ENCODE data around the gene PLEK. TPM values are rescaled to one million over a fixed set of nuclear protein-coding genes. Genes with fewer than 3 reads are reported as not detected.

The PLEK gene
- total RNA-seq, 4 donors from 2014 or later: 3.0 to 5.2 (median 4.6) TPM; not detected in 1

GRCh38 chr2:68428126-68428525, 63.0 kb downstream of the PLEK start:
- Histone ChIP-seq H3K4me3 (no peak overlapping the region), H3K27me3 (no peaks in the 10 kb centered on the region), H3K4me1 (peaks cover 0 to 22% (median 7%) of the 10 kb centered on the region in 4 donors), H3K36me3 (no peaks in the 10 kb centered on the region), H3K27ac (no peak overlapping the region), H3K9me3 (no peaks in the 10 kb centered on the region)
- WGBS, 2 donors (ENCODE audit: low coverage in 1 of 2): 47 to 70% methylated on average over 4 of the region's 4 CpGs
- TF ChIP-seq POLR2A (IDR thresholded peaks at IDR 0.05) (no peak), EP300 (IDR thresholded peaks at IDR 0.05; ENCODE audit: low read depth) (no peak), POLR2AphosphoS5 (IDR thresholded peaks at IDR 0.05) (no peak)
- TF ChIP-seq, protein P1, sequence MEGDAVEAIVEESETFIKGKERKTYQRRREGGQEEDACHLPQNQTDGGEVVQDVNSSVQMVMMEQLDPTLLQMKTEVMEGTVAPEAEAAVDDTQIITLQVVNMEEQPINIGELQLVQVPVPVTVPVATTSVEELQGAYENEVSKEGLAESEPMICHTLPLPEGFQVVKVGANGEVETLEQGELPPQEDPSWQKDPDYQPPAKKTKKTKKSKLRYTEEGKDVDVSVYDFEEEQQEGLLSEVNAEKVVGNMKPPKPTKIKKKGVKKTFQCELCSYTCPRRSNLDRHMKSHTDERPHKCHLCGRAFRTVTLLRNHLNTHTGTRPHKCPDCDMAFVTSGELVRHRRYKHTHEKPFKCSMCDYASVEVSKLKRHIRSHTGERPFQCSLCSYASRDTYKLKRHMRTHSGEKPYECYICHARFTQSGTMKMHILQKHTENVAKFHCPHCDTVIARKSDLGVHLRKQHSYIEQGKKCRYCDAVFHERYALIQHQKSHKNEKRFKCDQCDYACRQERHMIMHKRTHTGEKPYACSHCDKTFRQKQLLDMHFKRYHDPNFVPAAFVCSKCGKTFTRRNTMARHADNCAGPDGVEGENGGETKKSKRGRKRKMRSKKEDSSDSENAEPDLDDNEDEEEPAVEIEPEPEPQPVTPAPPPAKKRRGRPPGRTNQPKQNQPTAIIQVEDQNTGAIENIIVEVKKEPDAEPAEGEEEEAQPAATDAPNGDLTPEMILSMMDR (IDR thresholded peaks at IDR 0.05): no peak
- DNase-seq: no peak
- in situ Hi-C loops (cut with MboI; ENCODE audit: low pct_ligation_motif_present in 1 of 4, low pct_unique_long_range_greater_than_20kb in 1 of 4, low sequenced_read_pairs in 3 of 4) (loop anchor here in 2 of 4 donors (25.0 kb wide), 3 partner anchors 241 to 316 kb away; partner anchors contain the start of gene PNO1 (in 1 of the 2)), intact Hi-C loops (cut with DNase I; ENCODE audit: low total_unique reads) (no loop called here)

DNA sequence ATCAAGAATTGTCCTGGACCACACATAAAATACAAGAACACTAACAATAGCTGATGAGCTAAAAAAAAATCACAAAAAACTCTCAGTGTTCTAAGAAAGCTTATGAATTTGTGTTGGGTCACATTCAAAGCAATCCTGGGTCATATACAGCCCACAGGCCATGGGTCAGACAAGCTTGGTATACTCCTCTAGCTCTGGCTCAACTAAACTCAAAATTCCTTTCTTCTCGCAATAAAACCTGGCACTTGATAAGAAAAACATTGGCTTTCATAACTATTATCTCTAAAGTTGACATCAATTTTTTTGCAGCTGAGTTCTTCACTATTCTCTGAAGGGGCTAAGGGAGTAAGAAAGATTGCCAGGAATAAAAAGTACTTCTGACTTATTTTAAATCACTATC, 63.7 kb downstream of the PLEK start:
- H3K27ac ChIP-seq: no peak overlapping the region
- DNase-seq: no peak
- no peaks in the 10 kb centered on the region for H3K27me3 ChIP-seq
- 86 to 88% methylated on average over 1 of the region's 1 CpG for WGBS, 2 donors (ENCODE audit: low coverage in 1 of 2)
- no peaks in the 10 kb centered on the region for H3K9me3 ChIP-seq
- H3K36me3 ChIP-seq: no peaks in the 10 kb centered on the region
- H3K4me1 ChIP-seq: peaks cover 0 to 22% (median 7%) of the 10 kb centered on the region in 4 donors
- in situ Hi-C loops (cut with MboI; ENCODE audit: low pct_ligation_motif_present in 1 of 4, low pct_unique_long_range_greater_than_20kb in 1 of 4, low sequenced_read_pairs in 3 of 4): loop anchor here in 2 of 4 donors (25.0 kb wide), 3 partner anchors 241 to 316 kb away; partner anchors contain the start of gene PNO1 (in 1 of the 2)
- intact Hi-C loops (cut with DNase I; ENCODE audit: low total_unique reads): no loop called here
- TF ChIP-seq, protein P1 (IDR thresholded peaks at IDR 0.05): no peak
- TF ChIP-seq POLR2A (IDR thresholded peaks at IDR 0.05): no peak
- H3K4me3 ChIP-seq: no peak overlapping the region

GRCh38 chr2:68429311-68429826, 64.3 kb downstream of the PLEK start:
- Histone ChIP-seq H3K4me3 (no peak overlapping the region), H3K4me1 (peaks cover 0 to 22% (median 7%) of the 10 kb centered on the region in 4 donors), H3K9me3 (no peaks in the 10 kb centered on the region), H3K27ac (no peak overlapping the region), H3K36me3 (no peaks in the 10 kb centered on the region), H3K27me3 (no peaks in the 10 kb centered on the region)
- DNase-seq: no peak
- in situ Hi-C loops (cut with MboI; ENCODE audit: low pct_ligation_motif_present in 1 of 4, low pct_unique_long_range_greater_than_20kb in 1 of 4, low sequenced_read_pairs in 3 of 4) (loop anchor here in 2 of 4 donors (25.0 kb wide), 3 partner anchors 242 to 317 kb away; partner anchors contain the start of gene PNO1 (in 1 of the 2)), intact Hi-C loops (cut with DNase I; ENCODE audit: low total_unique reads) (no loop called here)
- WGBS, 2 donors (ENCODE audit: low coverage in 1 of 2): 91% methylated on average over 7 of the region's 7 CpGs; no CpG with 5 or more reads in 1 of the 2 donors
- TF ChIP-seq EP300 (IDR thresholded peaks at IDR 0.05; ENCODE audit: low read depth) (no peak), POLR2A (IDR thresholded peaks at IDR 0.05) (no peak), POLR2AphosphoS5 (IDR thresholded peaks at IDR 0.05) (no peak)
- TF ChIP-seq, protein P1 (IDR thresholded peaks at IDR 0.05): no peak

DNA sequence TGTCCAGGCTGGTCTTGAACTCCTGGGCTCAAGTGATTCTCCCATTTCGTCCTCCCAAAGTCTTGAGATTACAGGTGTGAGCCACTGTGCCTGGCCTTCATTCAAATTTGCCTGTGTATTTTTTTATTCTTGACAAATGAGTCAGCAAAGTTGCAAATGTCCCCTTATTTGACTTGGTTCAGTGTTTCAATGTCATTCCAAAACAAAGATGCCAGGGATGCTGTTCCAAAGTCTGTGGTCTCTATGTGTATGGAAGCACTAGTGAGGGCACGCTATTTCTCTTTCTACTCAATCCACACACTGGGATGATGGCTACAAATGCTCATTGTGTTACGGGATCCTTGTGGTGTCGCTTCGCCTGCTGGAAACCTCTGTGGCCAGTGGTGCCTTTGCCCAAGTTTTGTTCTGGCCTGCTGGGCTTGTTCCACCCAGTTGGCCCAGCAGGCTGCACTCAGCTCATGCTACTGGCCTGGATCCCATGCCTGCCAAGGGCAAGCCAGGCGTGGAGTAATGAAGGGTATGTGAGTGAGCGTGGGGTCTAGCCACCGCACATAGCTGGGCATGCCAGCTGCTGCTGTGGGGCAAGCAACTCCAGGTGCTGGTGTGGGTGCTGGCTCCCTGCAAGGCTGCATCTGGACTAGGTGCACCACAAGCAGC, 66.4 kb downstream of the PLEK start:
- no peaks in the 10 kb centered on the region for H3K9me3 ChIP-seq
- no peak overlapping the region for H3K4me3 ChIP-seq
- no peak overlapping the region for H3K27ac ChIP-seq
- H3K36me3 ChIP-seq: no peaks in the 10 kb centered on the region
- peaks cover 0 to 29% (median 7%) of the 10 kb centered on the region in 4 donors for H3K4me1 ChIP-seq
- TF ChIP-seq POLR2A (IDR thresholded peaks at IDR 0.05) (no peak), EP300 (IDR thresholded peaks at IDR 0.05; ENCODE audit: low read depth) (no peak), POLR2AphosphoS5 (IDR thresholded peaks at IDR 0.05) (no peak)
- TF ChIP-seq, protein P1 (IDR thresholded peaks at IDR 0.05): no peak
- in situ Hi-C loops (cut with MboI; ENCODE audit: low pct_ligation_motif_present in 1 of 4, low pct_unique_long_range_greater_than_20kb in 1 of 4, low sequenced_read_pairs in 3 of 4) (loop anchor here in 2 of 4 donors (10.0 to 25.0 kb wide), 4 partner anchors 57 to 319 kb away; partner anchors contain the start of gene PNO1 (in 1 of the 2)), intact Hi-C loops (cut with DNase I; ENCODE audit: low total_unique reads) (no loop called here)
- H3K27me3 ChIP-seq: no peaks in the 10 kb centered on the region
- DNase-seq: no peak
- WGBS, 2 donors (ENCODE audit: low coverage in 1 of 2): 82 to 100% methylated on average over 1 to 8 of the region's 8 CpGs

All from transverse colon (tissue), 4 donors.